Fibroblast of gingiva (primary cell): ENCODE results near the gene ZNF470.

ENCODE experiments used
- DNase-seq: peaks from one replicate; pipeline ENCODE4 v3.0.0-alpha.2; 2011; ENCODE audit warnings: low read depth

ZNF470 gene

GRCh38 chr19:56567274-56568120, at the start of gene ZNF470:
TSS of gene ZNF470 (plus strand) at chr19:56567468. CDS start at chr19:56570312, 2,844 bp downstream.
- peak; percentile 92 for DNase-seq

- no peak for DNase-seq
Observed at GRCh38 chr19:56525214-56525860, 41.9 kb upstream of the ZNF470 start.

GRCh38 chr19:56537442-56537841, 29.8 kb upstream of the ZNF470 start:
- DNase-seq = no peak

DNA sequence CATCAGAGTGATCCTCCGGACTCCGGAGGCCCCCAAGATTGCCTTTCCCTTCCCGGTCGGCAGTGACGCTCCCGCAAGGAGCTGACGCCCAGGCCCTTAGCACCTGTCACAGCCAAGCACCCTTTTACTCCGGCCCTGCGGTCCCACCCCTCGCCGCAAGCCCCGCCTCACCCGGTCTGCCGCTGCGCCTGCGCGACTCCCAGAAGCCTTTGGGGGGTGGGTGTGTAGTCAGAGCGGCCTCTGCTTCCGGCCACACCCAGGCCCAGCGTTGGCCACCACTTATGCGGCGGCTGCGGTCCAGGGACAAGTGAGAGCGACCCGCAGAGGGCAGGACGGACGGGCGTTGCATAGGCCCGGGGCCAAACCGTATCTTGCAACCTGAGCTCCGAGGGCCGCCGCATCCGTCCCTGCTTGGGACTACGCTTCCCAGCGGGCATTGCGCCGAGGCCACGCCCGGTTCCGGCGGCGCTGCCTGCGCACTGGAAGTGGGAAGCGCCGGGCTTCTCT, 29.0 kb upstream of the ZNF470 start:
- peak; percentile 88 for DNase-seq

- DNase-seq = no peak
Observed at GRCh38 chr19:56538761-56539263, 28.5 kb upstream of the ZNF470 start, which contains the start of gene ZFP28. TSS of gene ZFP28 (plus strand) at chr19:56538948. CDS start at chr19:56539019, 71 bp downstream.

DNA sequence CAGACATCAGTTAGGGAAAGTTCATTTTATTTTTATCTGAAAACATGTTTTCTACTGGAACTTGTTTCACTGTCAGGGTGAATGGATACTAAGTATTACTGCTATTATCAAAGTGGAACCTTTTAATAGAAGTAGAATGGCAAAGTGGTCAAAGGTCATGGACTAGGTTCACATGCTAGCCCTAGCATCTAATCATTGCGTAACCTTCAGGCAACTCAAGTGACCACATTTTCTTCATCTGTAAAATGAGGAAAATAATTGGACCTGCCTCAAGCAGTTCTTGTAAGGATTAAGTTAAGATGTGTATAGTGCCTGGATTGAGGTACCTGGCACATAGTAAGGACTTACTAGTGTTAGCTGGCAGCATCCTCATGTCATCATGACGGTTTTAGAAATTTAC, 23.5 kb upstream of the ZNF470 start:
- DNase-seq = no peak

DNA sequence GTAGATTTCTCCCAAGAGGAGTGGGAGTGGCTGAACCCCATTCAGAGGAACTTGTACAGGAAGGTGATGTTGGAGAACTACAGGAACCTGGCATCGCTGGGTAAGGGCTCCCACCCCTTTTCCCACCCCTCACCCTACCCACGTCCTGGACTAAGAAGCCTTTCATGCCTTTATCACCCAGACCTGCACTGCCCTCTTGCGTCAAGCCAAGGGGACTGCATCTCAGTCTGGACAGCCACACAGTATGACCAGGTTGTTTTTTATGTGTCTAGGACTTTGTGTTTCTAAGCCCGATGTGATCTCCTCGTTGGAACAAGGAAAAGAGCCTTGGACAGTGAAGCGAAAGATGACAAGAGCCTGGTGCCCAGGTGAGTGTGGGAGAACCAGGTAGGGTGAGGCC, 19.7 kb upstream of the ZNF470 start:
- no peak for DNase-seq

GRCh38 chr19:56554272-56554869, 12.9 kb upstream of the ZNF470 start:
- no peak for DNase-seq

- DNase-seq = no peak
Observed at GRCh38 chr19:56562766-56563165, 4.5 kb upstream of the ZNF470 start.

DNA sequence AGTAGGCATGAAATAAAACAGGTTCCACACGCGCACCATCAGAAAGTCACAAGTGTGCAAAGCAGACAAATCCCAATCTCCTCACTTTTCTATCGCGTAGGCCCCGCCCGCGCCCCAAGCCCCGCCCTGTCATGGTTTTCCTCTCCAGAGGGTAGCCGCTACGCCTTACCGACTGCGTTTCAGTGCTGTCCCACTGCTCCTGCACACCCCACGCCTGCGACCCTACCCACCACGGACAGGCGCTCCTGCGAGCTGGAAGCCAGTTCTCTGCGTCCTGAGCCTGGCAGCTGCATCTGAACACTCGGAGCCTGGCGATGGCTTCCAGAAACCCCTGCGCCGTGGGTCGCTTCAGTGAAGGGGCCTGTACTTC, 379 bp upstream of the ZNF470 start:
- DNase-seq = peak; percentile 28

GRCh38 chr19:56572589-56572988, 5.3 kb downstream of the ZNF470 start:
- no peak for DNase-seq

DNA sequence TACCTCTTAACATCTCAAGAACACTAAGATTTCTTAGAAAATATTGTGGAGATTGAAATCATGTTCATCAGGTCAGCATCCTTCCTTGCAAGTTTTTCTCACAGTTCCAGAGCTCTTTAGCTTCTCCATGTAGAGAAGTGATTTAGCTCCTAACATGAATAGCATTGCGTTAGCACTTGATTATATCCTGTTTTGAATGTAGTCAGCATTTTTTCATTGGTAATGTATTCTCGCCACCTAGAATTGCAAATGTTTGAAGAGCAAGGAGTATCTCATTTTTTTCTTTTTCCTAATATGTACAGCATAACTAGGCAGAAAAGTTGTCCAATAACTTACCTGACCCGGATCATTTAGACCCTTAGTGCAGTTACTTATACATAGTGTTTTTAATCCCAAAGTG, 6.6 kb downstream of the ZNF470 start:
- DNase-seq = no peak

- no peak for DNase-seq
Observed at GRCh38 chr19:56577719-56578602, 10.7 kb downstream of the ZNF470 start.

DNA sequence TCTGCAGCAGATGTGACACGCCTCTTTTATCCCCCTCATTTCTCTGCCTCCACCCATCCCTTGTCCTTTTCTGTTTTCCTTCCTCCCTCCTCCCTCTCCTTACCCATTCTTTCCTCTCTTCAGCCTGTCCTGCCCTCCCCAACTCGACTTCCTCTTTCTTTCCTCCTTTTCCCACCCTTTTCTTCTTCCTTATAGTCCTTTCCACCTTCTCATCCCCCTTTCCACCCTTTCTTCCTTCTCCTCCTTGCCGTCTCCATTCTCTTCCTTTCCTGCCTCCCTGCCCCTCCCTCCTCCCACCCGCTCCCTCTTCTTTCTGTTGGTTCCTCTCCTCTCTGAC, 27.1 kb downstream of the ZNF470 start:
- DNase-seq = no peak

DNA sequence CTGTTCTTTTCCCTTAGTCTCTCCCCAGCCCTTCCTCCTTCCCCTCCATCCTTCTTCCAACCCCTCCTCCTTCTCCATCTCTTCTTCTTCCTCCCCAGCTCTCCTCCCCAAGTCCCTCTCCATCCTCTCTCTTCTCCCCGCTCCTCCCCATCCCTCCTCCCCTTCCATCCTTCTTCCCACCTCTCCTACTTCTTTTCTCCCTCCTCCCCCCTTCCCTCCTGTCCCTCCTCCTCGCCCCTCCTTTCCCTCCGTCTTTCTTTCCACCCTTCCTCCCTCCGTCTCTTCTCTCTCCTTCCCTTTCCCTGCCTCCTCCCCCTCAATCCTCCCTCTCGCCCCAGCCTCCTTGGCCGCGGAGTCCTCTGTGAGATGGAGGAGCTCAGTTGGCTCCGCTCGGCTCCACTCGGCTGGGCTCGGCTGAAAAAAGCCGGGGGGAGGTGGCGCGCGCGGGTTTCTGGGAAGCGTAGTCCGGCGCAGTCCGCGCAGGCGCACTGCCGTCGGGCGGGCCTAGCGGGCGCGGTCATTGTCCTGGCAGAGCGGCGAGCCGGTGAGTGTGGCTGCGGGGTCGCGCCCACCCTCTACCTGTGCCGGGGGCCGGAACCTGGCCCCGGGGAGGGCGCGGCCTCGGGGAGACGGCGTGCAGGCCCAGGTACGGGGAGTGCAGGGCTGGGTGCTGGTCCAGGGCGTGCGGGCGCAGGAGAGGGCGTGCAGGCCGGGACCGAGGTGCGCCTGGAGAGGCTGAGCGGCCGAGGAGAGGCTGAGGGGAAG, 27.7 kb downstream of the ZNF470 start, which contains the start of gene ZNF71:
TSS of gene ZNF71 (plus strand) at position 520 of the 765 bp plus-strand sequence. CDS start 6,257 bp downstream, outside the sequence.
- DNase-seq = peak; percentile 85

GRCh38 chr19:56595548-56595899, 28.3 kb downstream of the ZNF470 start:
- peak; percentile 5 for DNase-seq

DNA sequence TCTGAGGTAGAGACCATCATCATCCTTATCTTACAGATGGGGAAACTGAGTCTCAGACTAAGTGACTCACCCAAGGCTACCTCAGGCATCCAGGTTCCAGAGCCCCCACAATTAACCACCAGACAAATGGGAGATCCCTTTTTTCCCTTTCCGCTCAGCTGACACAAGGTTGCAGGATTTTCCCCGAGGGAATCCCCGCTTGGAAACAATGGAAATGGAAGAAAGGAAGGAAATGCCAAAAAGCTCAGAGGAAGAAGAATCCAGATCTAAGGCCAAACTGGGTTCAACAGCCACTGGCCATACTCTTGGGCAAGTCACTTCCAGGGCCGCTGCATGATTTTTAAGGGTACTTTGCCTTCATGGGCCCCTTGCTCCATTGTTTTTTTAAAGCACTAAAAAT, 29.4 kb downstream of the ZNF470 start:
- no peak for DNase-seq

DNA sequence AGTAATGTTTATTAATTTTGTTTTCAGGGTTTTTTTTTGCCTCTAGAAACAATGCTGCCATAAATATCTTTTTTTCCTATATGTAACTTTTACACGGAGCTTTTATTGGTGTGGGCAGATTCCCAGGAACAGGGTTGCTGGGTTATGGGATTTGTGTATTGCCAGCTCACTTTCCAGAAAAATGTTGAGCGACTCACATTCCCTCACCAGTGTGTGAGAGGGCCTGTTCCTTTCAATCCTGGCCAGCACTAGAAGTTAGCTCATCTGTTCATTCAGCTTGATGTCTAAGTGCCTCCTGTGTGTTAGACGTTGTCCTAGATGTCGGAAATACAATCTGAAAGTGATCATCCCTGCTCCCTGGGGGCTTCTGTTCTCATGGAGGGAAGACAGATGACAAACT, 30.4 kb downstream of the ZNF470 start:
- no peak for DNase-seq

DNA sequence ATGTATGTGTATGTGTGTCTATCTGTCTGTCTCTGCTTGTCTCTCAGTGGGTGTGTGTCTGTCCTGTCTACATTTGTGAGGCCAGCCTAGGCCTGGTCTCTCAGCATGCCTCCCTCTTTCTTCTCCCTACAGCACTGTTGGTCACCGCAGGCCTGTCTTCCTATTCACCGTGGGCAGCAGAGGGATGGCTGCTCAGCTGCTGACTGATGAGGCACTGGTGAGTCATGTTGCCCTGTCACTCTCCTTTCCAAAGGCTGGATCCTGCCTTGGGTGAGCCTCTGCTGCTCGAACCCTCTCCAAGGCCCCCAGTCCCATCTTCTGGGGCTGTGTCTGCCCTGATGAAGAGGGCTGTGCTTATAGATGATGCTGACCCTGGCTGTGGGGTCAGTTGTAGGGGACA, 34.1 kb downstream of the ZNF470 start:
- DNase-seq = no peak

GRCh38 chr19:56603829-56604228, 36.6 kb downstream of the ZNF470 start:
- no peak for DNase-seq
